ENCODE data around the gene POLG2.

POLG2 gene

DNA sequence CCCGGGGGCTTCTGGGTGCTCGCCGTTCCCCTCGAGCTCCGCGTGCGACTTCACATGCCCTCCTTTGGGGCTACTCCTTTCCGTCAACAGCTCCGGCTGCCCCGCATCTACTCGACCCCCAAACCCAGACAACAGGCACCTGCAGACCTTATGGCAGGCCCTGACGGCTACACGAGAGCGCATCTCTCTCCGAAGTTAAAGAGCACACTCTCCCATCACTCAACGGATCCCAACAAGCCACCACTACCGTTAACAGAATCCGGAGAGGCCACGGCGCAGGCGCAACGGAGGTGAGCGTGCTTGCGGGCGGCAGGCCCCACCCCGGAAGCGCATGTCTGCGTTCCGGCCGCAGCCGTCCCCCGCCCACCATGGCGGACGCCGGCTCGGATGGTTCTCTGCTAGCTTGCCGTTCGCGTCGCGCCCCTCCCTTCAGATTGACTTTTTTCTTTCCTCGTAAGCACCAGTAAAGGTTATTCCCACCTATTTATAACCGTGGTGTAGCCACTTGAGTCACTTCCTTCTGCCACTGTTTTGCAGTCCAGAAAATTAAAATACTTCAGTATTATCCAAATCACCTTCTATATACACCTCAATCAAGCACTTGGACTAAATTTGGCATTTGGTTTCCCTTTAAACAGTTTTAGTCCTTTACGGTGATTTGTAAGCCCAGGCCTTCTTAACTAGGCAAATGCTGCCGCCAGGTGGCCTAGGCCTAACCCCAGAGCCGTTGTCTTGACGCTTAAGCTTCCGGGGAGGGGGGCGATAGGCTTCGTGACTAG lies at the start of gene POLG2:
Gene POLG2, minus strand, starts transcription at position 269 of the 779 bp plus-strand sequence. Its CDS starts 86 bp downstream, at position 183.
- peak; percentile 92 for DNase-seq

DNA sequence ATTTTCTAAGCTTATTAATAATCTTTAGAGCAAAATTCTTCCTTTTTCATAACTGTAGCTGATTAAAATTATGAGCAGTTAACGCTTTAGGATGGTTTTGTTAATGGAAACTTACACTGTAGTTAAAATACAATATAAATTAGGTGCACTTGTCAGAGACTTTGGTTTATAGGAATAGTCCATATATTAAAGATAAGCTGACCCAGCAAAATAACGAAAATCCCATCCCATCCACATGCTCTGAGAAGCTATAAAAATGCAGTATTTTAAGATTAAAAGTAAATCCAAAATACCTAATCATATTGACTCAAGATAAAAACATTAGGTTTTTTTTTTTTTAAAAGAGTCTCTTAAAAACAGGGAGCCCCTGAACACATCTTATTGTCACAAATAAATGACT lies 47.9 kb upstream of the POLG2 start:
- no peak for DNase-seq

DNA sequence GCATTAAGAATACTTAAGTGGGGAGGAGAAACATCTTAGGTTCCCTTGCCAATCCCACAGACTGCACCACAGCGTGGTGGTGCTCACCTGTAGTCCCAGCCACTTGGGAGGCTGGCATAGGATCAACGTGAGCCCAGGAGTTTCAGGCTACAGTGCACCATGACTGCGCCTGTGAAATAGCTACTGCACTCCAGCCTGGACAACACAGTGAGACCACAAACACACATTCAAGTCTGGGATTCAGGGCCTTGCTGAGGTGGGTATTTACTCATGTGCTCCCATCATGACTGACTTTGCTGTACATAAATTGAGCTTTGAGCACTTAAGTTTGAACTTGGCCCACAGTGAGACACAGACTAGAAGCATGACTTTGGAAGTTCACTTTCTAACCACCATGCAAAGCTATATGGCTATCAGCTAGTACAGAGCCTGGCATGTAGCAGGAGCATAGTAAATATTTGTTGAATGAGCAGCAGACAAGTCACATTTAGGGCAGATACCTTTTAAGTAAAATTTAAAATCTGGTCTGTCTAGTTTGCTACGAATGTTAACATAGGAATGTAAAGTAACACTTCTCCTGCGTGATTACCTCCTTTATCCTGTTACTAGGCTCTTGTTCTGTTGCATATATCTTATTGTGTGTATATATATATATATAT lies 43.4 kb upstream of the POLG2 start:
- no peak for DNase-seq

DNA sequence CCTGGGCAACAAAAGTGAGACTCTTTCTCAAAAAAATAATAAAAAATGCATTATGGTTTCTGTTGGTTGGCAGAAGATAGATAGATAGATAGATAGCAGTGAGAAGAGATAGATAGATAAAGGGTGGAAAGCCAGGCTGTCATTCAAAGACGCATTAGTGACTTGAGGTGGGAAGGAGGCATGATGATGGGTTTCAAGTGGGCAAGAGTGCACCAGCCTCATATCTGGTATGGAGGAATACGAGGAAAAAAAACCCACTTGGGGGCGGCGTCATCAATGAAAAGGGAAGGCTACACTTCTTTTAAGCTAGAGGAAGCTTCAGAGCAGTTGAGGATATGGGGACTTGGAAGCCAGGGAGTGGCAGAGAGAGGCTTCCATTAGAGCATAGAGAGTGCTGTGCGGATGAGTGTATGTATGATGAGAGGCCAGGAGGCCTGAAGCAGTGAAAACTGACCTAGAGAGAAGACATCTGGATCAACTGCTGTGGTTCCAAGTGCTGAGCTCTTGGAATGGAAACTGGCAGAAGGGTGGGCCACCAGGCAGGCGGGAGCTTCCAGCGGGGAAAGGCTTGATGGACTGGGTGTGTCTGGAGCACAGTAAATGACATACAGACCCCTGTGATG lies 41.8 kb upstream of the POLG2 start:
- DNase-seq = no peak

DNA sequence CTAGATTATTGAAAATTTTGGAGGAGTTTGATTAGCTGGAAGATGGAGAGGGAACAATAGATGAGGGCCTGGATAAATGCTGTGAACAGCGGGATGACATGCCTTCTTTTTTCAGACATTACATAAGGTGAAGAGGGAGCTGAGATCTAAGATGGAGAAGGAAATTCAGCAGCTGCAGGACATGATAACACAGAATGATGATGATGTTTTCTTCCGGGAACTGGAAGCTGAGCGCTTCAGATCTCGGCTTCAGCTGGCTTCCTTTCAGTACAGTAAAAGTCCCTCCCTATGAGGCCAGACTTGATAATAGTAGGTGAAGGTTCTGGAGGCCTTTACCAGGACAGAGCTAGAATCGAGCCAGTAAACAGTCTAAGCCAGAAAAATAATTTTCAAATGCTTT lies 40.6 kb upstream of the POLG2 start:
- DNase-seq = no peak

DNA sequence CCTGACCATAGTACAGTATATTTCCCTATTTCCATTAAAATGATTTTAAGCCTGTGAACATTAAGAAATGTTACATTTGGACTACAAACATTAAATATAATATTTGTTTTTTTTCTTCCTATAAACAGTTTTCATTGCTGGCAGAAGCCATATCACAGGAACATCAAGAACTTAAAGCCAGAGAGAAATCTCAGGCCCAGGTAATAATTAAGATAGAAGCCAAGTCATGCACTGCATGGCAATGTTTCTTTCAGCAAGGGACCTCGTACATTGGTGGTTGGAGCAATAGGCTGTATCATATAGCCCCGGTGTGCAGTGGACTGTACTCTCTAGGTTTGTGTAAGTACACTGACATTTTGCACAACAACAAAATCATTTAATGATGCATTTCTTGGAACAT lies 40.1 kb upstream of the POLG2 start:
- no peak for DNase-seq

DNA sequence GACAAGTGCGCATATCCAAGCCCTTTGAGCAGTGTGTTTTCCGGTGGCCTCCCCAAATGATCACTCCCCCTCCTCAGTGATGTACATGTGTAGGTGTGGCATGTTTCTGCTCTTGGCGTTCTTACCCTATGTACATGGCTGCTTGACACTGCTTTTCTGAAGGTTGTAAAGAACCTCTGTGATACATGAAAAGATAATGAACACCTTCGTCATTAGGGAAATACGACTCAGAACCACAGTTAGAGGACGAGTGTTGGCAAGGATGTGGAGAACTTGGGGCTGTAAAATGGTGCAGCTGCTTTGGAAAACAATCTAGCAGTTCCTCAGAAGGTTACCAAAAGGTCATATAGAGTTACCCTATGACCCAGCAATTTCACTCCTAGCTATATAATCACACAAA lies 38.5 kb upstream of the POLG2 start:
- no peak for DNase-seq

DNA sequence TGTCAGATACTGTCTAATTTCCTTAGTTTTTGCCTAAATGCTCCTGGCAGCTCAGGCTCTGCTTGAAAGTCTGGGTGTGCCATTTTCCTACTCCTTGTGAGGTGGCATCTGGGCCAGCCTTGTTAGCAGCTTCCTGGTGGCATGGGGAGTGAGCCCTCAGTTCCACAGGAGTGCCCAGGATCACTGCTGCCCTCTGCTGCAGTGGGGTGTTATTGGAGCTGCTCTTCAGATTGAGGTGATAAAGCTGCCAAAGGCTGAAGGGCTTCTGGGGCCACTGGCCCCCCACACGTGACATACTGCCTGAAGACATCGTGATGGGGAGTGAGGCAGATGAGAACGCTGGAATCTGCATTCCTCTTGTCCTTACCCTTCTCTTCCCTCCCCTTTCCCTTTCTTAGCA lies 37.3 kb upstream of the POLG2 start:
- no peak for DNase-seq

DNA sequence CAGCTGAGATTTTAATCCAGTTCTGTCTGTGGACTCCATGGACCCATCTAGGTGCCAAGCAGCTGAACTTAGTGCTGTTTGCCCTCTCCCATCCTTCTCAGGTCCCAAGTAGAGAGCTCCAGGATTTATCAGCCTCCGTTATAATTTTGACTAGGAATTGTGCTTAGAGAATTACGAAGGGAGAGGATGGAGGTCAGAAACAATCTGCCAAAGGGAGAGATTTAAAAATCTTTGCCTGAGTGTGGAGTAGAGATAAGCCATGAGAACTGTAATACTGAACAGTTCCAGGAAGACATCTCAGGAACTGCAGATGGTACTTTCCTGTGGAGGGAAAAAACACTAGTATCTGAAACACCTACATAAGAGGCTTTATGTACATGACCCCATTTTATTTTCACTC lies 36.9 kb upstream of the POLG2 start:
- no peak for DNase-seq

DNA sequence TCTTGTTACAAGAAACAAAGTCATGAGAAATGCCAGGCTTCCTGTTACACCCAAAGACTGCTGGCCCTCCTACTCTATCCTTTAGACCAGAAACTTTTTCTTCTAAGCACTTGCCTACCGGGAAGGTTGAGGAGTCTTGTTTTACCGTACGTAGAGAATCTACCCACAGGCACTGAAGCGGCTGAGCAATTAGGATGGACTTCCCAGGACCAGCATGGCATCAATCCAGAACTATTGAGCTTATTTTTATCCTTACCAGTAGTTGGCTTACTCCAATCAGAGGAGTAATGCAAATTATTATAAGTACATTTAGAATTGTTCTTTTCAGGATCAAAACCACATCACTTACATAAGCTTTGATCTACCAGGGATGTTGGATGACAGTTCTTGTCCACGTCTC lies 35.6 kb upstream of the POLG2 start:
- DNase-seq = no peak

DNA sequence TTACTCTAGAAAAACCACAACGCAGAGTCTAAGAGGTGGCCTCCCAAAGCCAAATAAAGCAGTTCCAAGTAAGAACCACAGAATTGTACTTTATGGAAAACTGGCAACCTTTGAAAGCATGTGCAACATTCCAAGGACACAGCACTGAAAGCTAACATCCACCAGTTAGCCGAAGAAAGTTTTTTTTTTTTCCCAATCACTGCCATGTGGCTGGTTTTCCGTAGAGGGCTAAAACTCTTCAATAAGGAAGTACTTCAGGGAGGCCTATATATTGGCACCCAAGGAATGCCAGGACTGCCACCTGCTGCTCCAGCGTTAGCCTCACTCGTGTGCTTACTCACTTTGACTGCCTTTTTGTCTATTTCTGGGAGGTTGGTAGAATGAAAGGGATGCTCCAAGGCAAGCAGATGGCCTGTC lies 35.1 kb upstream of the POLG2 start:
- DNase-seq = peak; percentile 57

DNA sequence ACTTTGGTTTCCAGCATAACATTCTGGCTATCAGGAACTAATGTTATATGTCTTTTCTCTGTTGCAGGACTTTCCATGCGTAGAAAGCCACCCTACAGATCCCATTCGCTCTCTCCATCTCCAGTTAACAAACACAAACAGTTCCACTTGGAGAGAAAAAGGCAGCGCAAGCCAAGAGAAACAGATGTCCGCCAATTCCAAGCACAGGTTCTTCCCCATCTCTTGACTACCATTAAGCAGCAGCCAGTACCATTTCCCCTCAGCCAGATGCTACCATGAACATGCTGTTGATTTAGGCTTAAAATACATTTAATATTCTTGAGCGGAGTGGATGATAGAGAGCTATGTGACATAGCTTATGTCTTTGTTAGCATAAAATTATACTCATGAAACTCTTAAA lies 32.4 kb upstream of the POLG2 start:
- no peak for DNase-seq

DNA sequence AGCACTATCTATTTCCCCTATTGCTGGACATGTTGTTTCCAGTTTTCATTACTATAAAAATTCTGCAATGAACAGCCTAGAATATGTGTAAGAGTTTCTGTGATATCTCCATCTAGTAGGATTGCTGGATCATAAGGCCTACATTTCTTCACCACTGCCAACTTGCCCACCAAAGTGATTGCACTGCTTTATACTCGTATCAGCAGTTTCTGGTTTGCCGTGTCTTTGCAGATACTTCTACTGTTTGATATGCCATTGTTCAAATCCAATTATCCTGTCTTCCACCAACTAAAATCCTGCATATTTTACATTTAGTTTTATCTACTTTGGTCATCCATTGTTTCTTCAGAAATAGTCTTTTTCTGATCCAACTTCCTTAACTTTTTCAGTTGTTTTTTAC lies 31.1 kb upstream of the POLG2 start:
- DNase-seq = no peak

DNA sequence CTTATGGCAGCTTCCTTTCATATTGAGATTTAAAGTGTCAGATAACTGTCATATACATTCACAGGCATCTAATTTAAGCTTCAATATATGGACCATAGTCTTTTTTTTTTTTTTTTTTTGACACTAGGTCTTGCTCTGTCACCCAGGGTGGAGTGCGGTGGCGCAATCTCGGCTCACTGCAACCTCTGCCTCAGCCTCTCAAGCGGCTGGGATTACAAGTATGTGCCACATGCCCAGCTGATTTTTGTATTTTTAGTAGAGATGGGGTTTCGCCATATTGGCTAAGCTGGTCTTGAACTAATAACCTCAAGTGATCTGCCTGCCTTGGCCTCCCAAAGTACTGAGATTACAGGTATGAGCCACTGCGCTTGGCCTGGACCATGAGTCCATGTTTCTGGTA lies 23.5 kb upstream of the POLG2 start:
- no peak for DNase-seq

DNA sequence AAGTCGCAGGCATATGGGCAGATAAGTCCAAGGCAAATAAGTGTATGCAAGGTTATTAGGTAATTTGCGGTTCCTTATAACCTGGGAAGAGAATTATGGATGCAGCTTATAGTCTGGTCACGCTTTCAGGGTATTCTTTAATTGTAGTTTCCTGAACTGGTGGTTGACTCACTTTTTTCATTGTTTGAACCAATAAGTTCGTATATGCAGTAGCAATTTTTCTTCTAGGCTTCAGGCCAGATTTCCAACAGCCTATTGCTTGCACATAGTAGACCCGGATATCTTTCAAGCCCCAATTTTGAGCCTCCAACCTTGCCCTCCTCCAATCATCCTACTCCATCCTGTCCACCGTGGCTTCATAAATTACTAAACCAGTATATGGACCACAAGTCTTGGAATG lies 22.7 kb upstream of the POLG2 start:
- DNase-seq = no peak

DNA sequence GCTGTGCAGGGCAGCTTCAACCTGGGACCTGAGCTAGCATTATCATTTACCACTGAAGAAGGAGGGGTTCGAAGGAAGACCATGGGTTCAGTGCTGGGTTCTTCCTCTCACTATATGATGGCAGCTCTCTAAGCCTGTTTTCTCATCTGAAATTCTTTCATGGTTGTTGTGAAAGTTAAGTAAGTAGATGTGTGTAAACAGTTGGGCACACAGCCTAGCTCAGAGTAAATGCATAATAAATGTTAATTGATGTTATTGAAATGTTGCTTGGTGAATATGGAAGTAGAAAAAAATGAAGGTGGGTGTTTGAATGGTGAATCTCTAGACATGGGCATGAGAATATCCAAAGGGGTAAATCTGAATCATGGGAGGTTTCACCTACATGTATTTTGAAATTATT lies 19.0 kb upstream of the POLG2 start:
- DNase-seq = no peak

DNA sequence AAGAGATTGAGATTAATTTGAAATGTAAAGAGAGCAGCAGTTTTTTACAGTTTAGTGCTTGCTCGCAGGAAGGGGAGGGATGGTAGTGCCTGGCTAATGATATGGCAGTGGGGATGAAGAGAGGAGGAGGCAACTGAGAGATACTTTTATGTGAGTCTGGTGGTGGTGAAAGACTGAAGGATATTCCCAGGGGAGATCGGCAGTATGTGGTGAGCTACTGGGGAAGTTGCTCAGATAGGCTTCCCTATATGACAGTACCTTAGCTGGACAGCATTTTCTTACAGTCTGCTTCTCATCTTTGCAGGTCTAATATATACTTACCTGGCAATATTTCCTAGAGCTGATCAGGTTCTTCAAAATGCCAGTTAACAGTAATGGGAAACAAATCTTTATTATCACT lies 18.6 kb upstream of the POLG2 start:
- DNase-seq = no peak

DNA sequence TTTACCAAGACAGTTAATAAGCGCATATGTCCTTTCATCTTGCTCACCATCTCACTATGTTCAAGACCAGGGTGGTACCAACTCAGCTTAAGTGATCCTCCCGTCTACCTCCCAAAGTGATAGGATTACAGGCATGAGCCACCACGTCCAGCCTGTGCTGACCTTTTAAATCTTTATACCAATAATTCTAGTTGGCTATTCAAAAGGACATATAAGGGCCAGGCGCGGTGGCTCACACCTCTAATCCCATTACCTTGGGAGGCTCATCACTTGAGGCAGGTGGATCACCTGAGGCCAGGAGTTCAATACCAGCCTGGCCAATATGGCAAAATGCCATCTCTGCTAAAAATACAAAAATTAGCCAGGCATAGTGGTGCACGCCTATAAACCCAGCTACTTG lies 12.3 kb upstream of the POLG2 start:
- no peak for DNase-seq

DNA sequence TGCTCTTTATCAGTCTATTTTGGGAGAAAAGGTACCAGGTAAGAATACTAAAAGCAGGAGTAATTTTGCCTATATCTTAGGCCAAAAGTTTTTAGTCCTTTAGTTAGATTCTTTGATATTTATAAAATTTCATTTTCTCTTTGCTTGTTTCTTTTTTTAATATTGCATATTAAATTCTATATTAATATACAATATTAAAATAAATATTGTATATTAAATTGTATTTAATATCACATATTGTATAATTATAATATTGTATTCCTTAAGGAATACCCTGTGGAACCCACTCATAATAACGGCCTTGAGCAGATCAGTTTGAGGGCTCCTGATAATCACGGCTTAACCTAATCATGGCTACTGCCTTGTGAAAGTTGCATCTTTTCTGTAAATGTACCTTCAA lies 11.8 kb upstream of the POLG2 start:
- DNase-seq = no peak

DNA sequence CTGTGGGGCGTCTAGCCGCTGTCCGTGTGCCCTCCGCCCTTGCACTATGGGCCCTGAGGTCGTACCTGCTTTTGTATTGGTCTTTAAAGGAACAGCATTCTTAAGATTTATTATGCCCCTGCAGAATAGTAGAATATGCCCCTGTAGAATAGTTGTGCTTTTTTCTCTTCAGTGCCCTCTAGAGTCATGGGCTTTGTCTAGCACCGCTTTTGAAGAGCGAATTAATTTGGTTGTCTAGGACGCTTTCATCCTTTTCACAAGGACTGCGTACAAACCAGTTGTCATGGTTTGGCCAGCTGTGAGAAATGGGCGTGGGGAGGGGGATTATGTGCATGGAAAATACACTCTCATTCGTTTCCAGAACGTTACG lies 10.5 kb upstream of the POLG2 start:
- peak; percentile 71 for DNase-seq

DNA sequence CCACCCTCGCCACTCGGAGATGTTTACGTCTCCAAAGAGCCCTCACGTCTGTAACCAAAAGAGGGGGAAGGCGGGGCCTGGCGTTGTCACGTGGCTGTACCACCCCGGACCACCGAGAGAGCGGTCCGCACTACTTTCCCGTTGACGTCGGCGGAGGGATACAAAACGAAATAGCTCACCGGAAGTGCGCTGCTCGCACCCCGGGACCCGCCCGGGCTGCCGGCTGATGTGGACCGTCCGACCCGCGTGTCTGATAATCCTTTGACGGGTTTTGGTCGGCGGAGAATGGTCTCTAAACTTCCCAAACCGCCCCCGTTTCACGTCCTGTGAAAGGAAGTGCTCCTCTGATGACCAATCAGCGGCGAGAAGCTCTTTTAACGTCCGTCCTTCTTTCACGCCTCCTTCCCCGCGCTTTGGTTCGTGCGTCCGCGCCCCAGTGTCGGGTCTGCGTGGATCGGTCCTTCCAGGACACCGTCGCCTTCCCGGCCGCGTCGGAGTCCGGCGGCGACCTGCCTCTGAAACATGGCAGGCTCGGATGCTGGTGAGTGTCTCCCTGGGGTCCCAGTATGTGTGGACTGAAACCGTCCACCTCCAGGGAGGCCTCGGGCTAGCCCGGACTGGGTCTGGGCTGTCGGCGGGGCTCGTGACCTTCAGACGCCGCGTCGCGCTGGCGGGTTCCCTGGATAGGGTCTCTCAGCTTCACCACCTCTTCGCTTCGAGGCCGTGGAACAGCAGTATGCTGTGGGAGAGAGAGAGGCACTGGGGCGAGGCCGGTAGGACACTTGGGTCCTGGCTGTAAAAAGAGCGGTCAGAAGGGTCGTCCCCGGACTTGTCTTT lies 9.9 kb upstream of the POLG2 start, which contains the start of gene CEP95:
Gene CEP95, plus strand, starts transcription at position 402 of the 837 bp plus-strand sequence. Its CDS starts 121 bp downstream, at position 523.
- peak; percentile 97 for DNase-seq

DNA sequence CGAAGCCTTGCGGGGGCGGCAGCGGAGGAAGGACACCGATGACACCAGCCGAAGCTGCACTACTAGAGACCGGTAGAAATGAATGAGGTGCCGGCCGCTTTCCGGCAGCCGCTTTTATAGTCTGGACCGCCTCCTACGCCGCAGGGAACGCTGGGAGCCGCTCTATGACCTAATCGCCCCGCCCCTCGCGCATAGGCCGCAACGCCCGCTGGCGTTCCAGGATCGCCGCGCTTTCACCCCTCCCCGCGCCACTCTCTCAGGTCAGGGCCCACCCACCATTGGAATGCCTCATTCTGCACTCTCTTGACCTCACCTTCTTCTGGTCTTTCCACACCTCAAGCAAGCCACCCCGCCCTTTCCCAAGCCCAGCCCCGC lies 9.3 kb upstream of the POLG2 start, which contains the start of gene DDX5:
Gene DDX5, minus strand, starts transcription at position 89 of the 375 bp plus-strand sequence. CDS start 170 bp downstream, outside the sequence.
- DNase-seq = peak; percentile 96

All from fibroblast of upper back skin (primary cell).